Measurements from ENCODE around the gene GAB2. TPM values are rescaled to one million over a fixed set of nuclear protein-coding genes. Genes with fewer than 3 reads are reported as not detected.

GAB2 gene
- total RNA-seq, 1 donor from 2014 or later: 15.9 TPM

DNA sequence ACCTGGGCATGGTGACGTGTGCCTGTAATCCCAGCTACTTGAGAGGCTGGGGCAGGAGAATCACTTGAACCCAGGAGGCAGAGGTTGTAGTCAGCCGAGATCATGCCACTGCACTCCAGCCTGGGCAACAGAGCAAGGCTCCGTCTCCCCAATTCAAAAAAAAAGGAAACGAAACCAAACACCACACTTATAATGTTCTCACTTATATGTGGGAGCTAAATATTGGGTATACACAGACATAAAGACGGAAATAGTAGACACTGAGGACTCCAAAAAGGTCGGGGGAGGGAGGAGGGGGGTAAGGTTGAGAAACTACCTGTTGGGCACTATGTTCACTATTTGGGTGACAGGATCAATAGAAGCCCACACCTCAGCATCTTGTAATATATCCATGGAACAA lies 94.3 kb downstream of the GAB2 start:
- no peak for DNase-seq (ENCODE audit: low spot score)
- Mint-ChIP-seq H3K36me3 (ENCODE audit: low read depth) (peaks cover 17% of the 10 kb centered on the region), H3K27ac (no peak overlapping the region), H3K9me3 (peaks cover 10% of the 10 kb centered on the region), H3K27me3 (ENCODE audit: insufficient read depth) (peaks cover 2% of the 10 kb centered on the region), H3K4me3 (no peak overlapping the region), H3K4me1 (ENCODE audit: low read depth) (peaks cover 76% of the 10 kb centered on the region)
- intact Hi-C loops (cut with micrococcal nuclease): no loop called here

DNA sequence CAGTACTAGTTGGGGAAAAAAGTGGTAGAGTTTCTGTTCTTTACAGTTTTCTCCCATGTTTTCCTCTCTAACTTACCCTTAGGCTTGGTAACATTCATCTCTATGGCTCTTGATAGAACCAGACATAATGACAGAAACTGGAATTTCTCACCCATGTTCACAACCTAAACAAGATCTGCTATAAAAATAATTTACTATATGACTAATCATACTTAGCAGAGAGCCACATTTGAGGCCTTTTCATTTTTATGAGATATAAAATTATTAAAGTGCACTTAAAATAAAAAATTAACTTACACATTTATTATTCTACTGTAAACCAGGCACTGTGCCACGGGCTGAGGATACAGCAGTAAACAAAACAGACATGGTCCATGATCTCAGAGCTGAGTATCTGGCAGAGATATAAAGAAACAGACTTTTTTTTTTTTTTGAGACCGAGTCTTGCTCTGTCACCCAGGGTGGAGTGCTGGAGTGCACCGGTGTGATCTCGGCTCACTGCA lies 98.1 kb downstream of the GAB2 start:
- H3K27ac Mint-ChIP-seq: no peak overlapping the region
- no peak for DNase-seq (ENCODE audit: low spot score)
- H3K4me3 Mint-ChIP-seq: no peak overlapping the region
- peaks cover 73% of the 10 kb centered on the region for H3K4me1 Mint-ChIP-seq (ENCODE audit: low read depth)
- H3K36me3 Mint-ChIP-seq (ENCODE audit: low read depth): peaks cover 16% of the 10 kb centered on the region
- intact Hi-C loops (cut with micrococcal nuclease): no loop called here
- peaks cover 4% of the 10 kb centered on the region for H3K27me3 Mint-ChIP-seq (ENCODE audit: insufficient read depth)
- H3K9me3 Mint-ChIP-seq: peaks cover 8% of the 10 kb centered on the region

DNA sequence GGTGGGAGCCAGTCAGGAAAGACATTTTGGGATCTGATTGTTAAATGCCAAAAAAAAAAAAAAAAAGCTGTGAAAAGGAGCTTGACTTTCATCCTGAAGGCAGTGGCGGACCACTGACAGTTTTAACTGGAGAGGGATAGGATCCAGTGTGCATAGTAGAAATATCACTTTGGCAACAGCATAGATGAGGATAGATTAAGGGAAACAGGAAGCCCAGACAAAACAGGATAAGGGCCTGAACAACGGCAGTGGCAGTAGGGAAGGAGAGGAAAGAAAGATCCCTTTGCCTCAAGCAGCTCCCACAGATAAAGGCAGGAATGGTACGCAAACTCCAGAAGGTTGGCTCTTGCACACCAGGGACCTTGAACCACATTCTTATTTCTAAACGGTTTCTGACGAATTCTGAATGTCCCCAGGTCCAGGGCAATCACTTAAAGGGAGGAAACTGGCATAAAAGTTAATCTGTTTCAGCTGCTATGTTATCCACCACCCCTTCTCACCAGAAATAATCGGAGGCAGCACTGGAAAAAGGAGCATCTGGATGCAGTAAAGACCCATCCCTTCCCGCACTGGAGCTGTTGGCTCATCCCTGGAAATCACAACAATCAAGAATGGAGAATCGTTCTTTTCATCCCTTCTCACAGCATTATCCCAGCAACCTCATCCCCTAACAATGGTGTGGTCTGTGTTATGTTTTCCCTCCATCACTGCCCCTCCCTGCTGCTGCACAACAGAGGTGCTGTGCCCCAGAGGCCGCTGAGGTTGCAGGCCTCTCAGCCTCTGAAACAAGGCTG lies 99.1 kb downstream of the GAB2 start:
- H3K4me3 Mint-ChIP-seq: no peak overlapping the region
- peaks cover 77% of the 10 kb centered on the region for H3K4me1 Mint-ChIP-seq (ENCODE audit: low read depth)
- peaks cover 16% of the 10 kb centered on the region for H3K36me3 Mint-ChIP-seq (ENCODE audit: low read depth)
- H3K9me3 Mint-ChIP-seq: peaks cover 8% of the 10 kb centered on the region
- intact Hi-C loops (cut with micrococcal nuclease): no loop called here
- no peak overlapping the region for H3K27ac Mint-ChIP-seq
- DNase-seq (ENCODE audit: low spot score): no peak
- peaks cover 4% of the 10 kb centered on the region for H3K27me3 Mint-ChIP-seq (ENCODE audit: insufficient read depth)

DNA sequence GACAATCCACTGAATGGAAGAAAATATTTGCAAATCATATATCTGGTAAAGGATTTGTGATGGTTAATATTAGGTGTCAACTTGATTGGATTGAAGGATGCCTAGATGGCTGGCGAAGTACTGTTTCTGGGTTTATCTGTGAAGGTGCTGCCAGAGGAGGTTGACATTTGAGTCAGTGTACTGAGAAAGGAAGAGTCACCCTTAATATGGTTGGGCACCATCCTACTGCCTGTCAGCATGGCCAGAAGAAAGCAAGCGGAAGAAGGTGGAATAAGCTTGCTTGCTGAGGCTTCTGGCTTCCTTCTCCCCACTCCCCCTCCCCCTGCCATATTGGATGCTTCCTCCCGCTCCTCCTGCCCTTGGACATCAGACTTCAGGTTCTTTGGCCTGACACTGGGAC lies 101.9 kb downstream of the GAB2 start:
- H3K36me3 Mint-ChIP-seq (ENCODE audit: low read depth): peaks cover 14% of the 10 kb centered on the region

DNA sequence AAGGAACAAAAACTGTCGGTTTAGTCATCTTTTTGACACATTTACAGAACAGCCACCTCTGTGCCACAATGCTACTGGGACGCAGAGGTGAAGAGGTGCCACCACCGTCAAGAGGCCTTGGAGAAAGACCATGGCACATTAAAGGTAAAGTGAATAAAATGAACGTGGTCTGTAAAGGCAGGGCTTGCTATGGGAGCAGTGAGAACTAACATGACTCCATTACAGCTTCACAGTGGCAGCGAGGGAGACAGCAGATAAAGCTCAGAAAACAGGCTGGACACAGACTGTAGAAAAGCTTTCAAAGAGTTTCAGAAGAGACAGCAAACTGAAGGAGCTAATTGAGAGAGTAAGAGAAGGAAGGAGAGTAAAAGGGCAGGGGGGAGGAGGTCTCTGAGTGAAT lies 102.9 kb downstream of the GAB2 start:
- intact Hi-C loops (cut with micrococcal nuclease): no loop called here
- Mint-ChIP-seq H3K4me1 (ENCODE audit: low read depth) (peaks cover 81% of the 10 kb centered on the region), H3K27me3 (ENCODE audit: insufficient read depth) (peaks cover 2% of the 10 kb centered on the region), H3K4me3 (no peak overlapping the region), H3K9me3 (no peaks in the 10 kb centered on the region), H3K36me3 (ENCODE audit: low read depth) (peaks cover 10% of the 10 kb centered on the region), H3K27ac (no peak overlapping the region)
- no peak for DNase-seq (ENCODE audit: low spot score)

More for the DNA sequence above, 101.9 kb downstream of the GAB2 start:
- intact Hi-C loops (cut with micrococcal nuclease): no loop called here
- no peak overlapping the region for H3K4me3 Mint-ChIP-seq
- no peaks in the 10 kb centered on the region for H3K9me3 Mint-ChIP-seq
- no peak for DNase-seq (ENCODE audit: low spot score)
- peaks cover 4% of the 10 kb centered on the region for H3K27me3 Mint-ChIP-seq (ENCODE audit: insufficient read depth)
- H3K27ac Mint-ChIP-seq: no peak overlapping the region
- H3K4me1 Mint-ChIP-seq (ENCODE audit: low read depth): peaks cover 88% of the 10 kb centered on the region

DNA sequence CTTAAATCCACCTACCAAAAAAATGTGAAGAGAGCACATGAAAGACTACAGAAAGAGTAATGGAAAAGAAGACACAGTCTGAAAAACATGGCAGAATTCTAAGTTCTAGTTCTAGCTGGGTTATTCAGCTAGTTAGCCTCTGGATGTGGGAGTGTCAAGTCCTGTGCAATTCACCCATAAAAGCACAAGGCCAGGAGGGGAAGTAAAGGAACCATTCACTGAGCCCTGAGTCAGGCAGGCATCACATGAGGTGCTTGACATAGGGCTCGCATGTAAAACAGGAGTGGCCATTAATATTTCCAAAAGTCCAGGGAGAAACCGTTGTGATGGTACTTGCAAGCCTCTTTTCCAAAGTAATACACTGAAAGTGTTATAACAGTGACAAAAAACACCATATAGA lies 103.7 kb downstream of the GAB2 start:
- Mint-ChIP-seq H3K4me1 (ENCODE audit: low read depth) (peaks cover 81% of the 10 kb centered on the region), H3K36me3 (ENCODE audit: low read depth) (peaks cover 9% of the 10 kb centered on the region), H3K27ac (no peak overlapping the region), H3K4me3 (no peak overlapping the region), H3K27me3 (ENCODE audit: insufficient read depth) (peaks cover 2% of the 10 kb centered on the region), H3K9me3 (no peaks in the 10 kb centered on the region)
- intact Hi-C loops (cut with micrococcal nuclease): loop anchor here (2.0 kb wide), 1 partner anchor 21 kb away; no protein-coding TSS in a partner anchor
- DNase-seq (ENCODE audit: low spot score): no peak

DNA sequence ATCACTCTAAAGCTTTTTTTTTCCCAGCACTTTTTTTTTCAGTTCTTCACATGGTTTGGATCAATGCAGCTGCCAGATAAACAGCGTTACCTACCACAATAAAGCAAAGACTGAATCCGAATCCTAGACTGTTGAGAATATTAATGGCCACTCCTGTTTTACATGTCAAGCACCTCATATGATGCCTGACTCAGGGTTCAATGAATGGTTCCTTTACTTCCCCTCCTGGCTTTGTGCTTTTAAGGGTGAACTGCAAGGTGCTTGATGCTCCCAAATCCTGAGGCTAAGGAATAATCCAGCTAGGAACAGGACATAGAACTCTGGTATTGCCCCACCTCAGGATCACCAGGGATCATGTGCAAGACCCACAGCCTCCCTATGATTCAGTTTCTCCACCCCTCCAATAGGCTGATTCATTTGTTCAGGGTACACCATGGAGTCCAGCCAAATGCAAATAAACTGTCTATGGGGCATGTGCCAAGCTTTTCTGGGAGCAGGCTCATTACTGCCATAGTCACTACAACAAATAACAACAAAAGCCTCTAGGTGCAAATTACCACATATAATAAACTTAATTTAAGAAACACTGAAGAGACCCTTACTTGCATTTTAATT lies 104.3 kb downstream of the GAB2 start:
- Mint-ChIP-seq H3K4me3 (no peak overlapping the region), H3K4me1 (ENCODE audit: low read depth) (peaks cover 81% of the 10 kb centered on the region), H3K27ac (no peak overlapping the region), H3K9me3 (no peaks in the 10 kb centered on the region), H3K27me3 (ENCODE audit: insufficient read depth) (peaks cover 2% of the 10 kb centered on the region), H3K36me3 (ENCODE audit: low read depth) (peaks cover 11% of the 10 kb centered on the region)
- intact Hi-C loops (cut with micrococcal nuclease): loop anchor here (2.0 kb wide), 1 partner anchor 20 kb away; no protein-coding TSS in a partner anchor
- DNase-seq (ENCODE audit: low spot score): no peak

DNA sequence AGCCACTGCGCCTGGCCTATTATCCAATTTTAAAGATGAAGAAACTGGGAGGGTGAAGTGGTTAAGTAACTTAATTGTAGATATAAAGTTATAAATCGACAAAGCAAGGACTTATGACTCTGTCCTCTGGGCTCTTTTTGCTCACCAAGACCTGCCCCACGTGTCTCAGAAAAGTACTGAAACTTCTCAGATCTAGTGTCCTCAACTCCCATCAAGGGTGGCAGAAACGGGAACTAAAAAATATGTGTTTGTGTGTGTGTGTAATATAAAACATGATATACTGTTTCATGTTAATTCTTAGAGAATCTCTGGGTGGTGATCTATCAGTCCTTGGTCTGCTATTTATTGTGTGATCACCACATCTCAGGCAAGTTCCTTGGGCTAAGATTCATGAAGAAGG lies 104.9 kb downstream of the GAB2 start:
- H3K9me3 Mint-ChIP-seq: no peaks in the 10 kb centered on the region
- H3K27ac Mint-ChIP-seq: peak overlapping the region; percentile 45
- DNase-seq (ENCODE audit: low spot score): no peak
- peak overlapping the region; percentile 1 for H3K4me3 Mint-ChIP-seq
- peaks cover 79% of the 10 kb centered on the region for H3K4me1 Mint-ChIP-seq (ENCODE audit: low read depth)
- H3K36me3 Mint-ChIP-seq (ENCODE audit: low read depth): peaks cover 13% of the 10 kb centered on the region
- intact Hi-C loops (cut with micrococcal nuclease): loop anchor here (1.0 to 2.0 kb wide), 3 partner anchors 13 to 32 kb away; no protein-coding TSS in a partner anchor
- peaks cover 2% of the 10 kb centered on the region for H3K27me3 Mint-ChIP-seq (ENCODE audit: insufficient read depth)

DNA sequence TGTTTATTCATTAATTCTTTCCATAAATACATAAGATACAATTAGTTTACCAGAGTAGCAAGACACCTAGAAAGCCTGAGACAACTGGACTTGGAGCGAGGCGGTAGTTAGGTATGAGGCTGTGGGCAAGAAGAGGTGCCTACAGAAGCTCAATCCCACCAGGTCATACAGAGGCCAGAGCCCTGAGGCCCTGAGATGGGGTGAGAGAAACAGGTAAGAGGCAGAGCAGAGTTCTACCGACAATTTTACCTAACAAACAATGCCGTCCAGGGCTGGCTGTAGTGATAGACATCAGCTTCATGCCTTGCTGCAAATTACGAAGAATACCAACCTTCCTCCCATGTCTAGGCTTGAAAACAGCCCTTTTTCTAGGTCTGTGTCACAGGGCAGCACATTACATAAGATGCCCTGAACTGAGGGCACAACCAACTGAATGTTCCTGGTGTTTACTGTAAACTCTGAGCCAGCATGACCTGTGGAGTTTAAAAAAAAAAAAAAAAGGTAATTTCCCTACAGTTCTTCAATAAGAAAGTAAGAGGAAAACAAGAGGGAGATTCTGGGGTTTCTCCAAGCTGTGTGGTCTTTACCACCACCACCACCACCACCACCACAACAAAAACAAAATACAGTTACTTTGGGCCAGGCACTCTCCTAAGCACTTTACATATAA lies 105.8 kb downstream of the GAB2 start:
- Mint-ChIP-seq H3K4me3 (peak overlapping the region; percentile 8), H3K4me1 (ENCODE audit: low read depth) (peaks cover 73% of the 10 kb centered on the region), H3K36me3 (ENCODE audit: low read depth) (peaks cover 13% of the 10 kb centered on the region), H3K9me3 (no peaks in the 10 kb centered on the region), H3K27me3 (ENCODE audit: insufficient read depth) (peaks cover 2% of the 10 kb centered on the region), H3K27ac (peak overlapping the region; percentile 40)
- intact Hi-C loops (cut with micrococcal nuclease): loop anchor here (1.0 to 2.0 kb wide), 3 partner anchors 13 to 32 kb away; no protein-coding TSS in a partner anchor
- DNase-seq (ENCODE audit: low spot score): peak; percentile 26

DNA sequence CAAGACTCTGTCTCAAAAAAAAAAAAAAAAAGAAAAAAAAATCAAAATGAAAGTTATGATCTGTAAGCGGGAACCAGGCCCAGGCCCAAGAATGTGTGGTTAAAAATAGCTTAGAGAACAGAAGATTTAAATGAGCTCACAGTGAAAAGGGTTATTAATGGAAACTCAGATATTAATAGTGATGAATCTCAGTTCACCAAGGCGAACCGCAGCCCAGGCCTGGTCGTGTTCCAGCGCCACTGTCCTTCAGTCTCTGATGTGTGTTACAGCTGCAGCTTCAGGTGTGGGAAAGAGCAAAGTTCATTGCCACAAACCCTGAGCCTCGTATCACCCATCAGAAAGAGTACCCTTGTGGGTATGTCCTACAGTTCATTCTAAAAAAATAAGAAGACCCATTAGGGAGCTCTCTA lies 107.1 kb downstream of the GAB2 start:
- Mint-ChIP-seq H3K9me3 (no peaks in the 10 kb centered on the region), H3K36me3 (ENCODE audit: low read depth) (peaks cover 11% of the 10 kb centered on the region), H3K4me3 (no peak overlapping the region), H3K4me1 (ENCODE audit: low read depth) (peaks cover 60% of the 10 kb centered on the region), H3K27ac (no peak overlapping the region), H3K27me3 (ENCODE audit: insufficient read depth) (no peaks in the 10 kb centered on the region)
- intact Hi-C loops (cut with micrococcal nuclease): no loop called here
- no peak for DNase-seq (ENCODE audit: low spot score)

DNA sequence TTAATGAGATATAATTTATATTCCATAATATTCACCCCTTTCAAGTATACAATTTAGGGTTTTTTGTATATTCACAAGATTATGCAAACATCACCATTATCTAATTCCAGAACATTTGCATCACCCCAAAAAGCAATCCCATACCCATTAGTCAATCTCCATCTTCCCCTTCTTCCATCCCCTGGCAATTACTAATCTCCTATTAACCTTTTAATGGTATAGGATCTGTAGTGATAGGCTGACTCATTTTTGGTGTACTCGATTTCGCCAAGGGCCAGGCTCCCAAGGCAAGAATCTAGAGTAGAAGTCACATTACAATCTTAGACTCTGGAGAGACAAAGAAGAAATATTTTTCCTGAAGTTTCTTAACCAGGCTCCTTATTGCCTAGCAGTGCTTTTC lies 113.4 kb downstream of the GAB2 start:
- intact Hi-C loops (cut with micrococcal nuclease): no loop called here
- Mint-ChIP-seq H3K36me3 (ENCODE audit: low read depth) (peaks cover 16% of the 10 kb centered on the region), H3K27me3 (ENCODE audit: insufficient read depth) (peaks cover 3% of the 10 kb centered on the region), H3K27ac (no peak overlapping the region), H3K4me3 (no peak overlapping the region), H3K4me1 (ENCODE audit: low read depth) (peaks cover 18% of the 10 kb centered on the region), H3K9me3 (peaks cover 9% of the 10 kb centered on the region)
- DNase-seq (ENCODE audit: low spot score): no peak

DNA sequence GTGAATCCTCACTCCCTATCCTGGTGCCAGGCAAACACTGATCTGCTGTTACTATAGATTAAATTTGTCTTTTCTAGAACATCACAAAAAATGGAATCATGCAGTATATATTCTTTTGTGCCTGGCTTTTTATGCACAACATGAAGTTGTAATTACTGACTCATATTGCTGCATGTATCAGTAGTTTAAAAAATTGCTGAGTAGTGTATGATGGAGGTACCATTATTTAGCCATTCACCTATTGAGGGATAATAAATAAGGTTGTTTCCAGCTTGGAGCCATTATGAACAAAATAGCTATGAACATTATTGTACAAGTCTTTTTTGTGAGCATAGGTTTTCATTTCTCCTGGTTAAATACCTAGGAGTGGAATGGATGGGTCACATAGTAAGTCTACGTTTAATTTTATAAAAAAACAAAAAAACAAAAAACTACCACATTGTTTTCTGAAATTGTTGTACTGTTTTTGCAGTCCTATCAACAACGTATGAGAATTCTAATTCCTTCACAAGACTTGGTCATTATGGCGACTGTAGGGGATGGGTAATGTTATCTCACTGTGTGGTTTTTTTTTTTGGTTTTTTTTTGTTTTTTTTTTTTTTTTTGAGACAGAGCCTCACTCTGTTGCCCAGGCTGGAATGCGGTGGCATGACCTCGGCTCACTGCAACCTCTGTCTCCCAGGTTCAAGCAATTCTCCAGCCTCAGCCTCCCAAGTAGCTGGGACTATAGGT lies 117.3 kb downstream of the GAB2 start:
- Mint-ChIP-seq H3K36me3 (ENCODE audit: low read depth) (peaks cover 23% of the 10 kb centered on the region), H3K4me3 (no peak overlapping the region), H3K27ac (no peak overlapping the region), H3K9me3 (peaks cover 17% of the 10 kb centered on the region), H3K27me3 (ENCODE audit: insufficient read depth) (peaks cover 3% of the 10 kb centered on the region), H3K4me1 (ENCODE audit: low read depth) (peaks cover 28% of the 10 kb centered on the region)
- intact Hi-C loops (cut with micrococcal nuclease): no loop called here
- no peak for DNase-seq (ENCODE audit: low spot score)

Measured in activated T-helper 1 cell treated with anti-CD3 and anti-CD28 coated beads, Interleukin-12 subunit alpha, Interleukin-12 subunit beta, Interleukin-2, Interleukin-4 antibody, amounts not matched to agents 30 ng/mL and 10 ng/mL and 1 ng/mL, durations not matched to agents 14 hours and 24 hours and 36 hours (primary cell).